H1 (cell line): Measurements from ENCODE around the gene CCBE1. TPM values are rescaled to one million over a fixed set of nuclear protein-coding genes. Genes with fewer than 3 reads are reported as not detected.

ENCODE experiments used
- BCL11A ChIP-seq, 2 experiments: IDR thresholded peaks; one replicate each; pipeline ENCODE4 v1.6.1; 2011; ENCODE audit warnings: low read depth in 2 of 2, low read length in 2 of 2, mild to moderate bottlenecking in 2 of 2
- KDM4A ChIP-seq: IDR thresholded peaks from one replicate; pipeline ENCODE4 v1.7.1; 2012; ENCODE audit warnings: low read depth, mild to moderate bottlenecking, moderate library complexity, low read length, inconsistent platforms; ENCODE audit not compliant: severe bottlenecking
- TAF7 ChIP-seq: optimal IDR thresholded peaks from 2 replicates; pipeline ENCODE3; 2011; ENCODE audit warnings: low read depth, mild to moderate bottlenecking, inconsistent platforms, low read length, moderate library complexity, borderline replicate concordance
- polyA plus RNA-seq, 7 experiments: library from polyadenylated mRNA; depleted of rRNA in 3 of 7; stranded (reverse) in 5 of 7; unstranded in 2 of 7; fragments of >200 nt in 5 of 7; fragments of 200-250 nt in 2 of 7; gene quantifications; 1 replicate in 5 of 7; 2 replicates in 1 of 7; 4 replicates in 1 of 7; pipeline versions ENCODE4 v1.2.1 to v1.2.3, GENCODE V29; 2011 to 2013; ENCODE audit warnings: missing spikeins in 2 of 7, mixed read lengths in 2 of 7
- total RNA-seq: library from RNA; stranded (reverse); fragmentation: NEBNext Ultra II Directional; extraction: Animal tissue kit (Norgen Biotek cat#: 25700); gene quantifications from 2 replicates; pipeline ENCODE4 v1.2.1, GENCODE V29; 2021
- TF ChIP-seq, protein P1 (sequence below): IDR thresholded peaks from 2 replicates; pipeline ENCODE4 v1.6.1; 2012; ENCODE audit warnings: low read length, inconsistent platforms
- TF ChIP-seq, protein P2 (sequence below): IDR thresholded peaks from 2 replicates; pipeline ENCODE4 v1.6.1; 2011; ENCODE audit warnings: low read length, improper control_type of control experiment

The CCBE1 gene
- total and polyA plus RNA-seq, 2 of the 8 experiments (the other 6 are each of a cell fraction or from before 2014, with no cell fraction given) = 2.1 to 2.6 TPM

DNA sequence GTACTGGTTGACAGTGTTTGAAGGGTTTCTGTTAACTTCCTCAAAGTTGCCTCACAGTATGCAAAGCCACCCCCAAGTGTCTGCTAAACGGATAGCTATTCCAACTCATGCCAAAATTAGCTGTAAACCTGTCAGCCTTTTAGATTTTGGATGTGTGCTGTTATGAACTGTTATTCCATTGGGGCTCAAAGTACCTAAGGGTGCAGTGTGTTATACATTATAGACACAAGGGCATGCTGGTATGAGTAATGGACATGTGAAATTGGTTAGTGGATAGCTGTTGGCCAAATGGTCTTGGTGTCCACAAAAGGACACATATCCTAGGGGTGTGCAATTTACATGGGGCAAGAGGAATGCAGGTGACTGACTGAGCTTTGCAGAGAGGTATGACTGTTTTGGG is 33.7 kb upstream of the CCBE1 start (continued):
- TF ChIP-seq, protein P1, sequence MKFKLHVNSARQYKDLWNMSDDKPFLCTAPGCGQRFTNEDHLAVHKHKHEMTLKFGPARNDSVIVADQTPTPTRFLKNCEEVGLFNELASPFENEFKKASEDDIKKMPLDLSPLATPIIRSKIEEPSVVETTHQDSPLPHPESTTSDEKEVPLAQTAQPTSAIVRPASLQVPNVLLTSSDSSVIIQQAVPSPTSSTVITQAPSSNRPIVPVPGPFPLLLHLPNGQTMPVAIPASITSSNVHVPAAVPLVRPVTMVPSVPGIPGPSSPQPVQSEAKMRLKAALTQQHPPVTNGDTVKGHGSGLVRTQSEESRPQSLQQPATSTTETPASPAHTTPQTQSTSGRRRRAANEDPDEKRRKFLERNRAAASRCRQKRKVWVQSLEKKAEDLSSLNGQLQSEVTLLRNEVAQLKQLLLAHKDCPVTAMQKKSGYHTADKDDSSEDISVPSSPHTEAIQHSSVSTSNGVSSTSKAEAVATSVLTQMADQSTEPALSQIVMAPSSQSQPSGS = no peak
- TF ChIP-seq BCL11A (IDR thresholded peaks at IDR 0.05; ENCODE audit: low read depth in 2 of 2, low read length in 2 of 2) = no peak
- TF ChIP-seq KDM4A = no peak
- TF ChIP-seq, protein P2, sequence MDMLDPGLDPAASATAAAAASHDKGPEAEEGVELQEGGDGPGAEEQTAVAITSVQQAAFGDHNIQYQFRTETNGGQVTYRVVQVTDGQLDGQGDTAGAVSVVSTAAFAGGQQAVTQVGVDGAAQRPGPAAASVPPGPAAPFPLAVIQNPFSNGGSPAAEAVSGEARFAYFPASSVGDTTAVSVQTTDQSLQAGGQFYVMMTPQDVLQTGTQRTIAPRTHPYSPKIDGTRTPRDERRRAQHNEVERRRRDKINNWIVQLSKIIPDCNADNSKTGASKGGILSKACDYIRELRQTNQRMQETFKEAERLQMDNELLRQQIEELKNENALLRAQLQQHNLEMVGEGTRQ = no peak
- no peak for TF ChIP-seq TAF7
